HCT116 (cell line): Measurements from ENCODE around the gene HK1. TPM values are rescaled to one million over a fixed set of nuclear protein-coding genes. Genes with fewer than 3 reads are reported as not detected.

Source experiments
- ATAC-seq: fragments of 200-7000 bp; cut with Tn5 transposase; 2 replicates; pipeline ENCODE4 v1.9.1; 2020; ENCODE audit warnings: mild to moderate bottlenecking, moderate library complexity
- BruUV-seq: library from RNA; stranded (reverse); fragments of 400-500 nt; replicated peaks from 2 replicates; lab custom pipeline; 2021; lab: Mats Ljungman, UMichigan
- CTCF ChIA-PET: fragments of 300-600 bp; sonication (Branson Sonifier 250); formaldehyde crosslinking; loops from one replicate; lab custom pipeline; 2021; ENCODE audit warnings: antibody characterized with exemption; lab: Charles Lee
- POLR2A ChIA-PET: fragments of 300-600, 350-600 bp; sonication (Branson Sonifier 250); formaldehyde crosslinking; loops from one replicate; lab custom pipeline; 2021; ENCODE audit warnings: antibody characterized with exemption; lab: Charles Lee
- RAD21 ChIA-PET, 2 experiments: fragments of 300-600 bp; sonication (Branson Sonifier 250); formaldehyde crosslinking; loops; one replicate each; lab custom pipeline; 2023; ENCODE audit warnings: low total read pairs in 2 of 2; ENCODE audit not compliant: uncharacterized antibody in 2 of 2, unreplicated experiment in 2 of 2, low non-redundant PET in 1 of 2; lab: Charles Lee
- DNase-seq: peaks from one replicate; pipeline ENCODE4 v3.0.0-alpha.2; 2010; ENCODE audit warnings: low read depth, low spot score
- H2AFZ ChIP-seq: fragments of 200-600 bp; shearing (Covaris generic), sonication (generic); 2 replicates; pipeline ENCODE4 v1.6.1; 2017; ENCODE audit warnings: low read depth, mixed run types, mixed read lengths, antibody characterized with exemption, low read length; ENCODE audit not compliant: poor library complexity, severe bottlenecking
- H3K27ac ChIP-seq: 2 replicates; pipeline ENCODE4 v1.5.1; 2012; ENCODE audit warnings: low read depth, low read length
- H3K27me3 ChIP-seq: fragments of 200-600 bp; sonication (generic); 2 replicates; pipeline ENCODE4 v1.6.1; 2016; ENCODE audit warnings: mixed run types, low read length, mixed read lengths; ENCODE audit not compliant: insufficient read depth
- H3K36me3 ChIP-seq, 2 experiments: fragments of 200-500 bp in 1 of 2; fragments of 200-600 bp in 1 of 2; sonication (Bioruptor generic) in 1 of 2; sonication (generic) in 1 of 2; 2 replicates each; pipeline versions ENCODE4 v1.5.1 to v1.6.1; 2014 to 2016; ENCODE audit warnings: low read length in 2 of 2, inconsistent platforms in 1 of 2, mixed read lengths in 1 of 2, mixed run types in 1 of 2; ENCODE audit not compliant: insufficient read depth in 2 of 2, control insufficient read depth in 1 of 2
- H3K4me1 ChIP-seq, 2 experiments: fragments of 200-600 bp in 1 of 2; sonication (generic) in 1 of 2; 2 replicates each; pipeline versions ENCODE4 v1.5.1 to v1.6.1; 2012 to 2017; ENCODE audit warnings: low read length in 2 of 2, inconsistent platforms in 1 of 2, mild to moderate bottlenecking in 1 of 2, mixed read lengths in 1 of 2, mixed run types in 1 of 2, moderate library complexity in 1 of 2; ENCODE audit not compliant: insufficient read depth in 2 of 2, control insufficient read depth in 1 of 2
- H3K4me2 ChIP-seq: fragments of 200-600 bp; sonication (generic); 2 replicates; pipeline ENCODE4 v1.6.1; 2017; ENCODE audit warnings: mixed run types, low read length, mixed read lengths
- H3K4me3 ChIP-seq, 2 experiments: fragments of 200-600 bp in 1 of 2; sonication (generic) in 1 of 2; replicated peaks in 1 of 2; 2 replicates each; pipeline ENCODE4 v1.5.1; 2011 to 2016; ENCODE audit warnings: low read length in 2 of 2, control low read depth in 1 of 2, low read depth in 1 of 2, mild to moderate bottlenecking in 1 of 2, mixed read lengths in 1 of 2, mixed run types in 1 of 2
- H3K79me2 ChIP-seq: fragments of 200-600 bp; sonication (generic); 2 replicates; pipeline ENCODE4 v1.6.1; 2017; ENCODE audit warnings: mild to moderate bottlenecking, mixed run types, low read length, moderate library complexity, mixed read lengths; ENCODE audit not compliant: insufficient read depth
- H3K9ac ChIP-seq: fragments of 200-600 bp; sonication (generic); 2 replicates; pipeline ENCODE4 v1.6.1; 2016; ENCODE audit warnings: low read length, mixed read lengths
- H3K9me2 ChIP-seq: fragments of 200-600 bp; sonication (generic), shearing (Covaris generic); 2 replicates; pipeline ENCODE4 v1.6.1; 2017; ENCODE audit warnings: mixed run types, mild to moderate bottlenecking, moderate library complexity; ENCODE audit not compliant: insufficient read depth
- H3K9me3 ChIP-seq, 2 experiments: fragments of 200-500 bp in 1 of 2; fragments of 200-600 bp in 1 of 2; sonication (Bioruptor generic) in 1 of 2; sonication (generic) in 1 of 2; 2 replicates each; pipeline ENCODE4 v1.6.1; 2014 to 2017; ENCODE audit warnings: low read length in 2 of 2, mixed read lengths in 2 of 2, inconsistent platforms in 1 of 2, low read depth in 1 of 2, mild to moderate bottlenecking in 1 of 2, mixed run types in 1 of 2, moderate library complexity in 1 of 2; ENCODE audit not compliant: control insufficient read depth in 1 of 2, insufficient read depth in 1 of 2
- H4K20me1 ChIP-seq: fragments of 200-600 bp; sonication (generic), shearing (Covaris generic); 2 replicates; pipeline ENCODE4 v1.6.1; 2017; ENCODE audit warnings: mixed run types, mild to moderate bottlenecking, moderate library complexity; ENCODE audit not compliant: insufficient read depth
- CBX3 ChIP-seq: IDR thresholded peaks from 2 replicates; pipeline ENCODE4 v1.6.1; 2012; ENCODE audit warnings: low read depth
- CEBPB ChIP-seq: IDR thresholded peaks from 2 replicates; pipeline ENCODE4 v1.6.1; 2012; ENCODE audit warnings: low read depth
- ELF1 ChIP-seq: IDR thresholded peaks from 2 replicates; pipeline ENCODE4 v1.6.1; 2012; ENCODE audit warnings: low read depth, borderline replicate concordance
- FOSL1 ChIP-seq: IDR thresholded peaks from 2 replicates; pipeline ENCODE4 v1.6.1; 2012; ENCODE audit warnings: low read depth
- JUND ChIP-seq: IDR thresholded peaks from 2 replicates; pipeline ENCODE4 v1.6.1; 2012
- POLR2A ChIP-seq: IDR thresholded peaks from 2 replicates; pipeline ENCODE4 v1.7.0; 2011; ENCODE audit warnings: borderline replicate concordance; ENCODE audit not compliant: insufficient read depth, insufficient read length; ENCODE audit errors: extremely low read depth
- RAD21 ChIP-seq: IDR thresholded peaks from 2 replicates; pipeline ENCODE4 v1.6.1; 2012; ENCODE audit warnings: low read depth, mild to moderate bottlenecking
- SIN3A ChIP-seq: IDR thresholded peaks from 2 replicates; pipeline ENCODE4 v1.6.1; 2012; ENCODE audit warnings: low read depth
- SRF ChIP-seq: IDR thresholded peaks from 2 replicates; pipeline ENCODE4 v1.6.1; 2012; ENCODE audit warnings: low read depth
- TCF7L2 ChIP-seq: IDR thresholded peaks from 2 replicates; pipeline ENCODE4 v1.7.0; 2011; ENCODE audit warnings: borderline replicate concordance, inconsistent platforms; ENCODE audit not compliant: insufficient read depth, insufficient read length; ENCODE audit errors: extremely low read depth
- ZFX ChIP-seq: fragments of 450-650 bp; IDR thresholded peaks from 2 replicates; pipeline ENCODE4 v1.6.1; 2017
- ZNF274 ChIP-seq: fragments of 200-500 bp; sonication (Bioruptor generic); IDR thresholded peaks from 2 replicates; pipeline ENCODE4 v1.6.1; 2014; ENCODE audit warnings: mild to moderate bottlenecking, low read depth, low read length, inconsistent platforms
- intact Hi-C: fragments of 100-400 bp; cut with micrococcal nuclease; formaldehyde crosslinking; loops from 2 replicates; pipeline ENCODE4 v1.10.0; 2022
- total RNA-seq: library from RNA; stranded (reverse); gene quantifications from one replicate; pipeline ENCODE4 v1.2.1, GENCODE V29; 2021; ENCODE audit not compliant: unreplicated experiment
- TF ChIP-seq, protein P1 (sequence below), 3 experiments: fragments of 200-600 bp in 1 of 3; sonication (generic) in 1 of 3; IDR thresholded peaks in 2 of 3; conservative IDR thresholded peaks in 1 of 3; 2 replicates each; pipeline ENCODE4 v1.5.1; 2012 to 2017; ENCODE audit warnings: low read depth in 2 of 3, low read length in 2 of 3, antibody characterized with exemption in 1 of 3, borderline replicate concordance in 1 of 3, control low read depth in 1 of 3, mild to moderate bottlenecking in 1 of 3, mixed read lengths in 1 of 3, mixed run types in 1 of 3, moderate library complexity in 1 of 3; ENCODE audit not compliant: insufficient read depth in 1 of 3

The HK1 gene
- total RNA-seq, 1 experiment from 2014 or later = 50.3 TPM

DNA sequence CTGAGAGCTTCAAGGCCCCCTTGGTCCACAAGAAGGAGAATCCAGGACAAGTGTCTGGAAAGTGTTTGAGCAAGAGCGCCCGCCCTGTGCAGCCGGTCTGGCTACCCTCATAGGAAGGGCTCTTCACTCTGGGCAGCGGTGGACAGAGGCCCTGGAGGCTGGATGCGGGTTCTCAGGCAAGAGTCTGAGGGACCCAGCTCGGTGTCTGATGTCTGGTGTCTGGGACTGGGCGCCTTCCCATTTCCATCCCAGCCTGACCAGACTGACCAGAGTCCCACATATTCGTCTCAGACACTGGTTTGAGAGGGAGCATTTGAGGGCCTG, 59.8 kb downstream of the HK1 start:
- Histone ChIP-seq H3K4me2 (no peak overlapping the region), H3K36me3 (no peaks in the 10 kb centered on the region), H4K20me1 (no peaks in the 10 kb centered on the region), H3K4me1 (peaks cover 9 to 10% of the 10 kb centered on the region in 2 experiments), H2AFZ (no peak overlapping the region), H3K9me2 (no peaks in the 10 kb centered on the region)
- BruUV-seq = no TSS peak
- ATAC-seq = no peak
- RAD21 ChIA-PET = no interaction called here
- no peak for TF ChIP-seq CBX3
- TF ChIP-seq JUND = no peak
- no peak for TF ChIP-seq ZNF274
- TF ChIP-seq, all 23 proteins: peak for 0
- DNase-seq = no peak
- ChIA-PET POLR2A (no interaction called here), CTCF (no interaction called here)
- Histone ChIP-seq H3K4me3 (no peak overlapping the region), H3K79me2 (peaks cover 6% of the 10 kb centered on the region), H3K9ac (no peak overlapping the region), H3K27me3 (no peaks in the 10 kb centered on the region), H3K27ac (no peak overlapping the region), H3K9me3 (no peaks in the 10 kb centered on the region)
- intact Hi-C loops = no loop called here

DNA sequence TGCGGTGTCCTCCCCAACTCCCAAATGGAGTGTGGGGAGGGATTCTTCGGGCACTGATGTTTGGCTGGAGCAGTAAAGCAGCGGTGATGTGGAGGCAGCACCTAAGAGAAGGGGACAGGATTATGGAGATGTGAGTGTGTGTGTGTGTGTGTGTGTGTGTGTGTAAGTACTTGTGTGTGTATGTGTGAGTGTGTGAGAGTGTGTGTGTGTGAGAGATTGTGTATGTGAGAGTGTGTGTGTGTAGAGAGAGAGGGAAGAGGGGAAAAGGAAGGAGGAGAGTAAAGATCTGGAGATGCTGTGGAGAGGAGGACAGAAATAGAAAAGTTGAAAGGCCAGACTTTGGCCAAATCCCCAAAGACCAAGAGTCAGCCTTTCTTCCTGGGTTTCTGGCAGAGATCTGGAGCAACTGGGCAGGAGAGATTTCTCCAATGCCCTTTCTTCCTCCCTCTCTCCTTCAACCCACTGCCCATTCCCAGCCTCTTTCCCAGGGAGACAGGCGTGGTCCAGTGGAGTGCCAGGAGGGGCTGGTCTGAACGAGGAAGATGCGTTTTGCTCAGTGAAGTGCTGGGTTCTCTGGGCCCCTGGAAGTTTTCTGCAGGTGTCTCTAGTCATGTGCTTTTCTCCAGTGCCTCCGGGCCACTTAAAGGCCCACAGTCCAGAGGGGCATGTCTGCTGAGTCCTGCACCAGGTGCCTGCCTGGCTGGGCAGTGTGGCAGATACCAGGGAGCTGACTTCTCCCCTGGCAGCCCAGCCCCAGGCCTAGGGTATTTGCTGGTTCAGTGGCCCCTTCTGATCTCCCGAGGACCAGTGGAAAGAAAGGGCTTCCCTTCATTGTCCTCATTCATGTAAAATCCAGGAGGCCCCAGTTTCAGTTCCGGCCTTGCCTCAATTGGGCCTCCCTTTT, 60.5 kb downstream of the HK1 start:
- H3K9me2 ChIP-seq = no peaks in the 10 kb centered on the region
- H3K4me1 ChIP-seq = peaks cover 3 to 6% of the 10 kb centered on the region in 2 experiments; a peak in 3 of 4 replicates
- TF ChIP-seq ZFX = no peak
- TF ChIP-seq FOSL1 = no peak
- TF ChIP-seq CBX3 = no peak
- TF ChIP-seq SIN3A = no peak
- TF ChIP-seq ELF1 = no peak
- no peak for TF ChIP-seq SRF
- TF ChIP-seq CEBPB = no peak
- no peak for TF ChIP-seq POLR2A
- TF ChIP-seq, protein P1, sequence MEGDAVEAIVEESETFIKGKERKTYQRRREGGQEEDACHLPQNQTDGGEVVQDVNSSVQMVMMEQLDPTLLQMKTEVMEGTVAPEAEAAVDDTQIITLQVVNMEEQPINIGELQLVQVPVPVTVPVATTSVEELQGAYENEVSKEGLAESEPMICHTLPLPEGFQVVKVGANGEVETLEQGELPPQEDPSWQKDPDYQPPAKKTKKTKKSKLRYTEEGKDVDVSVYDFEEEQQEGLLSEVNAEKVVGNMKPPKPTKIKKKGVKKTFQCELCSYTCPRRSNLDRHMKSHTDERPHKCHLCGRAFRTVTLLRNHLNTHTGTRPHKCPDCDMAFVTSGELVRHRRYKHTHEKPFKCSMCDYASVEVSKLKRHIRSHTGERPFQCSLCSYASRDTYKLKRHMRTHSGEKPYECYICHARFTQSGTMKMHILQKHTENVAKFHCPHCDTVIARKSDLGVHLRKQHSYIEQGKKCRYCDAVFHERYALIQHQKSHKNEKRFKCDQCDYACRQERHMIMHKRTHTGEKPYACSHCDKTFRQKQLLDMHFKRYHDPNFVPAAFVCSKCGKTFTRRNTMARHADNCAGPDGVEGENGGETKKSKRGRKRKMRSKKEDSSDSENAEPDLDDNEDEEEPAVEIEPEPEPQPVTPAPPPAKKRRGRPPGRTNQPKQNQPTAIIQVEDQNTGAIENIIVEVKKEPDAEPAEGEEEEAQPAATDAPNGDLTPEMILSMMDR (IDR thresholded peaks at IDR 0.05 in 2 of 3, conservative IDR thresholded peaks at IDR 0.05 in 1 of 3; ENCODE audit: borderline replicate concordance in 1 of 3, insufficient read depth in 1 of 3, low read depth in 2 of 3, low read length in 2 of 3) = no peak
- TF ChIP-seq RAD21 = no peak
- TF ChIP-seq TCF7L2 = no peak
- TF ChIP-seq ZNF274 = no peak
- TF ChIP-seq, all 23 proteins: peak for 0
- CTCF ChIA-PET = no interaction called here
- peaks cover 6% of the 10 kb centered on the region for H3K79me2 ChIP-seq
- no peak overlapping the region for H3K4me2 ChIP-seq
- H3K36me3 ChIP-seq = no peaks in the 10 kb centered on the region
- H3K4me3 ChIP-seq = no peak overlapping the region
- intact Hi-C loops = no loop called here
- POLR2A ChIA-PET = interaction anchor here (1.1 kb wide), 1 partner anchor 22 kb away, joined by 3 read pairs; no protein-coding TSS in a partner anchor
- no peak for ATAC-seq
- no TSS peak for BruUV-seq
- no peak overlapping the region for H3K9ac ChIP-seq
- H4K20me1 ChIP-seq = no peaks in the 10 kb centered on the region
- H3K27ac ChIP-seq = no peak overlapping the region
- no peak for DNase-seq
- no peaks in the 10 kb centered on the region for H3K27me3 ChIP-seq
- no peaks in the 10 kb centered on the region for H3K9me3 ChIP-seq
- RAD21 ChIA-PET = no interaction called here
- no peak overlapping the region for H2AFZ ChIP-seq
